Stimulated activated CD4-positive, alpha-beta T cell treated with anti-CD3 and anti-CD28 coated beads, Interleukin-12 subunit alpha, Interleukin-12 subunit beta, amount 100 ng/mL, for 4 hours (primary cell): ENCODE data around the gene VPS37D.
"Not testable (repeated sequence)": the region's sequence is repeated elsewhere in the genome, so short reads cannot be mapped to it uniquely, and the experiment has no call there.

Experiments used
- DNase-seq: peaks from one replicate; pipeline ENCODE4 v3.0.0-alpha.2; 2020

Gene VPS37D, protein sequence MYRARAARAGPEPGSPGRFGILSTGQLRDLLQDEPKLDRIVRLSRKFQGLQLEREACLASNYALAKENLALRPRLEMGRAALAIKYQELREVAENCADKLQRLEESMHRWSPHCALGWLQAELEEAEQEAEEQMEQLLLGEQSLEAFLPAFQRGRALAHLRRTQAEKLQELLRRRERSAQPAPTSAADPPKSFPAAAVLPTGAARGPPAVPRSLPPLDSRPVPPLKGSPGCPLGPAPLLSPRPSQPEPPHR

DNA sequence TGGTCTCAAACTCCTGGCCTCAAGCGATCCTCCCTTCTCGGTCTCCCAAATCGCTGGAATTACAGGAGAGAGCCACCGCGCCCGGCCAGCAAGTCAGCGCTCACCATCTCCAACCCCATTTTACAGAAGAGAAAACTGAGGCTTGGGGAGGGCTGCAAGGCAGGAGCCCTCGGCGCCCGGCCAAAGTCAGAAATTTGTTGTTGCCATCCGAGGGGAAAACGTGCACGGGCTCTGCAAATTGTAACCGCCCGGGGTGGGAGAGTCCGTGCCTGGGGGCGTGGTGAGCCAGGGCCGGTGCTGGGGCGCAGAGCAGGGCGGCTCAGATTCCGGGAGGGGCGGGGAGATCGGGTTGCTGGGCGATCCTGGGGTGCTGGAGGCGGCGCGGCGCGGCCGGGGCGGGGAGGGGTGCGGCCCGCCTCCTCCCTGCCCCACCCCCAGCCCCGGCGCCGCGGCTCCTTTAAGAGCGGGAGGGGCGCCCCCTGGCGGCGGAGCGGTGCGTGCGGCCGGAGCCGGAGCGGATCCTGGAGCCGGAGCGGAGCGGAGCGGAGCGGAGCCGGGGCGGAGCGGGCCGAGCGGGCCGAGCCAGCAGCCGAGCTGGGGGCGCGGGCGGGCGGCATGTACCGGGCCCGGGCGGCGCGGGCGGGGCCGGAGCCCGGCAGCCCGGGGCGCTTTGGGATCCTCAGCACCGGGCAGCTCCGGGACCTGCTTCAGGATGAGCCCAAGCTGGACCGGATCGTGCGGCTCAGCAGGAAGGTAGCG lies at the start of gene VPS37D:
Gene VPS37D, plus strand, starts transcription at position 488 of the 759 bp plus-strand sequence. Its CDS starts 128 bp downstream, at position 616.
- peak; percentile 95 for DNase-seq

DNA sequence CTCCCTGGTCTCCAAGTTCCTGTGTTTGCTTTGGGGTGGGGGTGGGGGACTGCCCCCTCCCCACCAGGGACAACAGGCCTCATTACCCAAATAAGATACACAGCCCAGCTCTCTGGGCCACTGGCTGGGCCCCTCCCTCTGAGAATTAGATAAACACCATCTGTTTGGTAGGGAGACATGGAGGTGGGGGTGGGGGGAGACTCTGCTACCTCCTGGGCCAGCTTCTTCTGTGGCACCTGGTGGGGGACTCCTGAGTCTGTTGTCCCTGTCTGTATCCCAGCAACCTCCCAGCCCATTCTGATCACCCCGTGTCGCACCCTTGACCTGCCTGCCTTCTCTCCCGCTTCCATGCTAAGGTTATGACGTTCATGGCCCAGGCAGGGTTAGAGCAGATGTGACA lies 49.1 kb upstream of the VPS37D start:
- DNase-seq, result no peak

DNA sequence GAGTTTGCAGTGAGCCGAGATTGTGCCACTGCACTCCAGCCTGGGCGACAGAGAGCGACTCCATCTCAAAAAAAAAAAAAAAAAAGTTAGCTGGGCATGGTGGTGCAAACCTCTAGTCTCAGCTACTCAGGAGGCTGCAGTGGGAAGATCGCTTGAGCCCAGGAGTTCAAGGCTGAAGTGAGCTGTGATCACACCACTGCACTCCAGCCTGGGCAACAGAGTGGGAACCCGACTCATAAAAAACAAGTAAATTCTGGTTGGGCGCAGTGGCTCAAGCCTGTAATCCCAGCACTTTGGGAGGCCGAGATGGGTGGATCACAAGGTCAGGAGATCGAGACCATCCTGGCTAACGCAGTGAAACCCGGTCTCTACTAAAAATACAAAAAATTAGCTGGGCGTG lies 48.2 kb upstream of the VPS37D start:
- DNase-seq, result not testable (repeated sequence)

DNA sequence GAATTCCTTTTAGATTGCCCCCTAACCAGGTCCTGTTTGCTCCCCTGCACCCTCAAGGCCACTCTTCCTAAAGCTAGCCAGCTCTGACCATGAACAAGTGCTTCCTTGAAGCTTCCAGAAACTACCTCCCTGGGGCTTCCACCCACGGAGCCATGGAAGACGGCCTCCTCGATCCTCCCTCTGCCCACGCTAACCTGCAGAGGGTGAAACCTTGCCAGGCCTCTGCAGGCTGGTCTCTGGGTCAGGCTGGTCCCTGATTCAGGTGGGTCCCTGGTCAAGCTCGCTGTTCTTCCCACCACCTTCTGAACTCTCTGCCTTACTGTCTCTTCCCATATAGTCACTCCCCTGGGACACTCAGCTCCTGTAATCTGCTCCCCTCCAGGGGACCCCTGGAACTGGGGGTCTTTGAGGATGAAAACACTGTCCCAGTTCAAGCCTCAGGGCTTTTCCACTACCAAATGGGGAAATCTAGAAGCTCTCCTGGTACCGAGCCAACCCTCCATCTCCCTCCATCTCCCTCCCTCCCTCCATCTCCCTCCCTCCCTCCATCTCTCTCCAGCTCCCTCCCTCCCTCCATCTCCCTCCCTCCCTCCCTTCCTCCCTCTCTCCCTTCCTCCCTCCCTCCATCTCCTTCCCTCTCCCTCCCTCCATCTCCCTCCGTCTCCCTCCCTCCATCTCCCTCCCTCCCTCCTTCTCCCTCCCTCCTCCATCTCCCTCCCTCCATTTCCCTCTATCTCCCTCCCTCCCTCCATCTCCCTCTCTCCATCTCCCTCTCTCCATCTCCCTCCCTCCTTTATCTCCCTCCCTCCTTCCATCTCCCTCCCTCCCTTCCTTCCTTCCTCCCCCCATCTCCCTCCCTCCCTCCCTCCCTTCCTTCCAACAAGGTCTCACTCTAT lies 46.2 kb upstream of the VPS37D start:
- no peak for DNase-seq

DNA sequence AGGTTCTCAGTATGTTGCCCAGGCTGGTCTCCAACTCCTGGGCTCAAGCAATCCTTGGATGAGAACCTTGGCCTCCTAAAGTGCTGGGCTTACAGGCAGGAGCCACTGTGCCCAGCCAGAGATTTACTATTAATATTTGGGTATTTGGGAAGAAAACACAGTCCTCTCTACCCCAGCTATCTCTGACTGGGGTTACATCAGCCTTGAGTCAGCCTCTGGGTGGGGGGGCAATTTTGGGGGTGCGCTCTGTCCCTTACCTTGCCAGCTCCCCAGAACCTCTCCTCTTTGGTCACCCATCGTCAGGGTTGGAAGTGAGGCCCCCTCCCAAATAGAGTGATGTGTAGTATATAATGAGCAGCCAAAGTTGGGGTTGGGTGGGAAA lies 45.1 kb upstream of the VPS37D start:
- no peak for DNase-seq

DNA sequence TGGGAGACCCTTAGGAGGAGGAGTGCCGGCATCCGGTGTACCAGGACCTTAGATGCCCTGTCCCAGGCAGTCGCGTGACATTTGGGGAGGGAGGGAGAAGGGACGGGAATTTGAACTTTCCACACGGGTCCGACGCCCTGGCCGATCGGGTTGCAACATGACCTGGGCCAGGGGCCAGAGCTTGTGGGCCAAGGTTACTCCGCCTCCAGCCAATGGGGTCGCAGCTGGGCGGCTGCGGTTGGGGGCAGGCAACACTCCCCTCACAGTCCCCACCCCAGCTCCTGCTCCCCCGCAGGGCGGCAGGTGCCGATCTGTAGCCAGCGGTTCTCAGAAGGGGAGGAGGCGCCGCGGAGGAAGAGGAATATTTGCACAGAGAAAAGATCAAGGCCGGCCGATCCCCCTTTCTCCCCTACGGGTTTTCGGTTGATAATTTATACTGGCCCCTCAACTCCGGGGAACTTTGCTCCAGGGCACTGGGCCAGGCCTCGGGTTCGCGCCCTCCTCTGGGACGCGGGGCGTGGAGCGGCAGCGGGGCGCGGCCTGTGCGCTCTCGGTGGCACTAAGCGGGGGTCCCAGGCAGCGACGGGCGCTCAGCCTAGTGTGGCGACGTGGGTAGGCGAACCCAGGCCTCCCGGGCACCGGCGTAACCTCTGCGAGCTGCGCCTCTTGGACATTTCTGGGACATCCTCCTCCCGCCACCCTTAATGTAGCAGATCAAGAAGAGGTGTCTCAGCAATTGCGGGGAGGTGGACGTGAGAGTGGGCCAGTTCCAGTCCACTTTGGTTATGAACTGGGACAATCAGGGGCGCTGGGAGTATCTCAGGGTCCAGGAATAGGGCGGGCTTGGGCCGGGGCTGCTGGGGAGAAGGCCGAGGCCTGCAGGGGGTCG lies 44.5 kb upstream of the VPS37D start:
- no peak for DNase-seq

DNA sequence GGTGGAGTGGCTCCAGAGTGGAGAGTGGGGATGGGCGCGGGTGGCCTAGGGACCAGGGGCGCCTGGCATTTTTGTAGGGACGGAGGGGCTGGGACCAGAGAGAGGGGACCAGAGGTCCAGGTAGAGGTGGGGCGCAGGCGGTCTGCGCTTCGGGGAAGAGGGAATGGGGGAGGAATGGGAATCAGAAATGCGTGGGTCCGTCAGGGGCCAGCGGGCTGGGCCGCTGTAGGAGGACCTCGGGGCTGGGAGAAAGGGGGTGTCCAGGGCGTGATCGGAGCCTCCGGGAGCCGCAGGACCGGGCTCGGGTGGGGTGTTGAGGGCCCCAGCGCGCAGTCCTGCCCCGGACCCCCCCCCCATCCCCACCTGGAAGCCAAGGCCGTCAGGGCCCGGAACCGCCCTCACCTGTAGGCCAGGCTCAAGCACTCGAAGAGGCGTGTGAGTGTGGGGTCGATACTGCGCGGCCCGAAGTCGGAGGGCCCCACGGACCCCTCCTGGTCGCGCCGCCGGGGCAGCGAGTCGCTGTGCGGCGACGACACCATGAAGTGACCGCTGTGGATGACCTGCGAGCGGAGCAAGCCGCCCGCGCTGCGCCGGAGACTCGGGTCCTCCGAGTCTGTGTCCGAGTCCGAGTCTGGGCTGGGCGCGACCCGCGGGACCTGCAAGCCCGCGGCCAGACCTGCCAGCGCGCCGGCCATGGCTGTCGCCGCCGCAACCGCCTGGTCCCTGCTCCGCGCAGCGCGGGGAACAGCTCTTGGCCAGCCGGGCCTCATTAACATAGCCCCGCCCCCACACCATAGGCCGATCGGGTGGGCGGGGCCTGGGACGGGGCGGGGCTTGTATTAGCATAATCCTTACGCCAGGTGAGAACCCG lies 43.6 kb upstream of the VPS37D start, which contains the start of gene MLXIPL:
Gene MLXIPL, minus strand, starts transcription at position 725 of the 871 bp plus-strand sequence. Its CDS starts 30 bp downstream, at position 695.
- peak; percentile 60 for DNase-seq

DNA sequence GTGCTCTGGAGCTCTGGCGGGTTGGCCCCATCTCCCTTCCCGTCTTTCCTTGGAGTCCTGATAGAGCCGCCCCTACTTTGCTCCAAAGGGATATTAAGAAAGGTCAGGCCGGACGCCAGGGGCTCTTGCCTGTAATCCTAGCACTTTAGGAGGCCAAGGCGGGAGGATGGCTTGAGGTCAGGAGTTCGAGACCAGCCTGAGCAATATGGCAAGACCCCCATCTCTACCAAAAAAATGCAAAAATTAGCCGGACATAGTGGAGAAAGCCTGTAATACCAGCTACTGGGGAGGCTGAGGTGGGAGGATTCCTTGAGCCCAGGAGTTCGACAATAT lies 43.0 kb upstream of the VPS37D start:
- no peak for DNase-seq

DNA sequence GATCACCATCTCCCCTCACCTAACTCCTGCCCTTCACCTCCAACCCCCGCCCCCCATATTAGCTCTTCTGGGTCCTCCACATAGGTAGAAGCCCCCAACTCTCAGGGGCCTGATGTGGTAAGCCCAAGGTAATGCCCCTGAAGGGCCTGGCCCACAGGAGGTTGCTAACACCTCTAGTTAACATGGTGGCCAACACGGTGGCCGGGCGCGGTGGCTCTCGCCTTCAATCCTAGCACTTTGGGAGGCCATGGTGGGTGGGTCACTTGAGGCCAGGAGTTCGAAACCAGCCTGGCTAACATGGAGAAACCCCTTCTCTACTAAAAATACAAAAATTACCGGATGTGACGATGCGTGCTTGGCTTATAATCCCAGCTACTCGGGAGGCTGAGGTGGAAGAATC lies 42.4 kb upstream of the VPS37D start:
- DNase-seq, result no peak

DNA sequence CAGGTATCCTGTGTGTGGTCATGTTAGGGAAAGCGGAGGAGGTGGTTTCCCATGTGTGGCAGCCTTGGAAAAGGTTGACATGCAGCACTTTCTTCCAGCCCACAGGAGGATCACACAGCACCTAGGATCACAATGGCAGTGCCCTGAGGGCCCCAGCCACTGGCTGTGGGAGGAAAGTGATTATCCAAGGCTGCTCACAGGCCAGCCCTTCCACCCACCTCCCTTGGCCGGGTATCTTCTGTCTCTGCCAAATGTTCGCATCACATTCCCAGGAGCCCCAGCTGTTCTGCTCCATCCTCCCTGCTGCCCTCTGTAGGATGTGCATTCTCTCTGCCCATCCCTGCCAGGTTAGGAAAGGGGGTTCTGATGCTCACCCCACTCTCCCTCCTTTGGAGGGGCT lies 40.8 kb upstream of the VPS37D start:
- DNase-seq, result no peak

DNA sequence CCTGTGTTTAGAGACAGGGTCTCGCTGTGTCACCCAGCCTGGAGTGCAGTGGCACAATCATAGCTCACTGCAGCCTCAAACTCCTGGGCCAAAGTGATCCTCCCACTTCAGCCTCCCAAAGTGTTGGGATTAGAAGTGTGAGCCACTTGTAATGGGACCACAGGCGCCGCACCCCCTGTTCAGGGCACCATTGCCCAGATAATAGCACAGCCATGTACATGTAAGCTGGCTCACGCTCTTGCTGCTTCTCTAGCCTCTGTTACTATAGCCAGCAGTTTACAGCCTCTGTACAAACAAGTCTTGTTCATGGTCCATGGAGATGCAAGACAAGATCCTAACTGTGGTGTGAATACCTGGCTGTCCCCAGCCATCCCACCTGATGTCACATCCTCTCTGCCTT lies 39.1 kb upstream of the VPS37D start:
- no peak for DNase-seq

DNA sequence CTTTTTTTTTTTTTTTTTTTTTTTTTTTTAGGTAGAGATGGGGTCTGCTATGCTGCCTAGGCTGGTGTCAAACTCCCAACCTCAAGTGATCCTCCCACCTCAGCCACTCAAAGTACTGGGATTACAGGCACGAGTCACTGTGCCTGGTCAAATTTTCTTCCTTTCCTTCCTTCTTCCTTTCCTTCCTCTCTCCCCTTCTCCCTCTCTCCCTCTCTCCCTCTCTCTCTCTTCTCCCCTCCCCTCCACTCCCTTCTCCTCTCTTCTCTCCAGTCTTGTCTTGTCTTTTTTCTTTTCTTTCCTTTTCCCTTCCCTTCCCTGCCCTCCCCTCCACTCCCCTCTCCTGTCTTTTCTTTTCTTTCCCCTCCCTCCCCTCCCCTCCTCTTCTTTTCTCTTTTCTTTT lies 36.1 kb upstream of the VPS37D start:
- no peak for DNase-seq

DNA sequence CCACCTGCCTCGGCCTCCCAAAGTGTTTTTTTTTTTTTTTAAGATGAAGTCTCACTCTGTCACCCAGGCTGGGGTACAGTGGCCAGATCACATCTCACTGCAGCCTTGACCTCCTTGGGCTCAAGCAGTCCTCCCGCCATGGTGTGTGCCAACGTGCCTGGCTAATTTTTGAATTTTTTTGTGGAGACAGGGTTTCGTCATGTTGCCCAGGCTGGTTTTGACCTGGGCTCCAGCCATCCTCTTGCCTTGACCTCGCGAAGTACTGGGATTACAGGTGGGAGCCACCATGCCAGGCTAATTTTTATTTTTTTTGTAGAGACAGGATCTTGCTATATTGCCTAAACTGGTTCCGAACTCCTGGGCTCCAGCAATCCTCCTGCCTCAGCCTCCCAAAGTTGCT lies 34.3 kb upstream of the VPS37D start:
- no peak for DNase-seq

DNA sequence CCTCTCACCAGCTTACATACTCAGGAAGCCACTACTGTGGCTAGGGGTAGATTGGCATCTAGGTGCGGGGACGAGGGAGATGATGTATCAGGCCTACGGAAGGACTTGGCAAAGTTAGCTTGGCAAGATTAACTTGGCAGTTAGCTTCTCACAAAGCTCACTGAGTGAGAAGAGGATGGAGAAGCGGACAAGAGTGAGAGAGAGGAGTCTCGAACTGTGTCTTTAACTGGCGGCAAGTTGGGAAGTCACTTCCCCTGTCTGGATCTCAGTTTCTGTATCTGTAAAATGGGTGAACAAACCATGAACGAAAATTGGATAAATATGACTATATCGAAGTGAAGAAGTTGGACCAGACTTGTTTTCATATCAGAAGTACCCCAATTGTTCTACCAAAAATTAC lies 33.8 kb upstream of the VPS37D start:
- no peak for DNase-seq

DNA sequence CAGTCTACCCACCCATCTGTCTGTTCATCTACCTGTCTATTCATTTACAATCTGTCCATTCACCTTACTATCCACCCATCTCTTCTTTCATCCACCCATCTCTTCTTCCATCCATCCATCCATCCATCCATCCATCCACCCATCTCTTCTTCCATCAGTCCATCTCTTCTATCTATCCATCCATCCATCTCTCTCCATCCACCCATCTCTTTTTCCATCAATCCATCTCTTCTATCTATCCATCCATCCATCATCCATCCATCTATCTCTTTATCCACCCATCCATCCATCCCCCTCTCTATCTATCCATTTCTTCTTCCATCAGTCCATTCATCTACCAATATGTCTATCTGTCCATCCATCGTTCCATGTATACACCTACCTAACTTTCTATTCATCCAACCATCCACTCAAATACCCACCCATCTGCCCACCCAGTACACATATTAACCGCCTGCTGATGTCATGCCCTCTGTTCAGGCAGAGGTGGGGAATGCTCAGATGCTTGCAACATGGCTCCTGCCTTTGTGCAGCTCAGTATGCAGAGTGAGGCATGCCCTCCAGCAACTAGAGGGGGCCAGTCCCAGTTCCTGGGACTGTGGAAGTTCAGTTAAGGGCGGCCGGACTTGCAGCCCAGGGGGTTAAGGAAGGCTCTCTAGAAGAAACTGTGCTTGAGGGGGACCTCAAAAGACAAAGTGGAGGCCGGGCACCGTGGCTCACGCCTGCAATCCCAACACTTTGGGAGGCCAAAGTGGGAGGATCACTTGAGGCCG lies 32.0 kb upstream of the VPS37D start:
- DNase-seq, result no peak

DNA sequence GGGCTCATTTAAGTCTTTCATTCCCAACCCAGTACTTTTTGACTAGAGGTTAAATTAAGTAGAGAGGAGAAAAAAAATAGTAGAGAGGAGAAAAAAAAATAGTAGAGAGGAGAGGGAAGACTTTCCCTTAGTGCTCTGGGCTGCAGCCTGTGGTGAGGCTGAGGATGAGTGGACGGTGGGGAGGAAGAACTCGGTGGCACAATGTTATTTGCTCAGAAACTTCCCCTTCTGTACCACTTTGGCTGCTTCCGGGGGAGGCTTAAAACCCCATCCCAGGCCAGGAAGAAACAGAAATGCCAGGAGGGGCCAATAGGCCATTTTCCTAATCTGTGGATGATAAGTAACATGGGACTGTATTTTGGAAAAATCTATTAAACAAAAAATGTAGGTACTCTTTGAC lies 28.7 kb upstream of the VPS37D start:
- DNase-seq, result no peak

DNA sequence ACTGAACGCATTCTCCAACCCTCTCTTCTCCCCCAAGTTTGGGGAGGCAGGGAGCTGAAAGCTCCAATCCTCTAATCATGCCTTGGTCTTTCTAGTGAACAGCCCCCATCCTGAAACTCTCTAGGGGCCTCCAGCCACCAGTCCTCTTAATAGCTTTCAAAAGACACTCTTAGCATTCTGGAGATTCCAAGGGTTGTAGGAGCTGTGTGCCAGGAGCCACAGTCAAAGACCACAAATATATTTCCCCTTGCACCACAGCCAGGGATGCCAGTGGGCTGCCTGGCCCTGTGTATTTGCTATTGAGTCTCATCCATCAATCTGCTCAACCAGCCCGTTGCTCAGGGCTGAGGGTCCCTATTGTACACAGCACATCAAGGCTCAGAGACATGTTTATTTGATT lies 24.8 kb upstream of the VPS37D start:
- no peak for DNase-seq

DNA sequence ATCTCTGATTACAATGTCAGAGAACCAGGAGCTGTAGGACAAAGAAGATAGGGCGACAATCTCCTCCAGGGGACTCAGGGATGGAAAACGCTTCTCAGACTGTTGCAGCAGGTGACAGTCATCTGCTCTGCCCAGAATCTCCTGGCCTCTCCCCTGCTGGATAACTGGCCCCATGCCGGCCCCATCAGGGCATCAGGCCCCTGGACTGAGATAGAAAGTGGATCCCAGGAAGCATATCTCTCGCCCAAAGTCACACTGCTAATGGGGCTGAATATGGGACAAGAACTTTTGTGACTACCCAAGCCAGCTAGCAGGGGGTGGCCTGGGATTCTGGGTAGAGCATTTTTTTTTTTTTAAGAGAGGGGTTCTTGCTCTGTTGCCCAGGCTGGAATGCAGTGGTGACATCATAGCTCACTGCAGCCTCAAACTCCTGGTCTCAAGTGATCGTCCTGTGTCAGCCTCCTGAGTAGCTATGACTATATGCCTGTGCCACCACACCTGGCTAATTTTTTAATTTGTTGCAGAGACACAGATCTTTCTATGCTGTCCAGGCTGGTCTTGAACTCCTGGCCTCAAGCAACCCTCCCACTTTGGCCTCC lies 22.8 kb upstream of the VPS37D start:
- no peak for DNase-seq

DNA sequence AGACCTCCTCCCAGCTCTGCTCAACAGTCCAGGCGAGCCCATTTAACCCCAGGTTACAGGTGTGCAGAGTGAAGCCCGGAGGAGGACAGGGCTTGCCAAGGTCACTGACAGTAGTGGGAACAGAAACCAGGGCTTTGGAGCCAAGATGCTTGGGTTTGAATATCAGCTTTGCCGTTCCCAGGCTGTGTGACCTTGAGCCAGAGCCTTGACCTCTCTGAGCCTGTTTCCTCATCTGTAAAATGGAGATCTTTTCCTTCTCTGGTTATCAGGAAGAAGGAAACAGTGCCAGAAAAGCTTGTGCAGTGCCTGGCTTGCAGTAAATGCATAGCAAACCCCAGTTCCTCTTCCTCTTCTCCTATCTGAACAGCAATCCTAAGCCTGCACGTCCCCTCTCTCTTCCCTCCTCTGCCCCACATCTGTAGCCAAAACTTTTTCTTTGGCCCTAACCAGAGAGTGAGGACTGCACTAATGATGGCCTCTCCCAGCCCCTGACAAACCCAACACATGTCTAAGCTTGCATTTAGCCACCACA lies 21.9 kb upstream of the VPS37D start:
- no peak for DNase-seq
